ENCODE data around the gene CFL1.

DNA sequence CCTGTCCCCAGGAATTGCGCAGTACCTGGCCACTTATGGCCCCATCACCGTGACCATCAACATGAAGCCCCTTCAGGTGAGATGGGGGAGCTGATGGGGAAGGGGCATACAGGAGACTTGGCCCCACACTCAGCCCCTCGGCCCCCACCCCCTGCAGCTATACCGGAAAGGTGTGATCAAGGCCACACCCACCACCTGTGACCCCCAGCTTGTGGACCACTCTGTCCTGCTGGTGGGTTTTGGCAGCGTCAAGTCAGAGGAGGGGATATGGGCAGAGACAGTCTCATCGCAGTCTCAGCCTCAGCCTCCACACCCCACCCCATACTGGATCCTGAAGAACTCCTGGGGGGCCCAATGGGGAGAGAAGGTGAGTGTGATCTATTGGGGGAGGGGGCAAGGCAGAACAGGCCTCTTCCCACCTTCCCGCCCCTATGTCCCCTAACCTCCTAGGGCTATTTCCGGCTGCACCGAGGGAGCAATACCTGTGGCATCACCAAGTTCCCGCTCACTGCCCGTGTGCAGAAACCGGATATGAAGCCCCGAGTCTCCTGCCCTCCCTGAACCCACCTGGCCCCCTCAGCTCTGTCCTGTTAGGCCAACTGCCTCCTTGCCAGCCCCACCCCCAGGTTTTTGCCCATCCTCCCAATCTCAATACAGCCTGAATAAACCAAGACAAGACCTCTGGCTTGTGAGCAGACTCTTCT is 25.2 kb upstream of the CFL1 start:
- no peak for TF ChIP-seq SUZ12 (IDR thresholded peaks at IDR 0.05; ENCODE audit: low read length)
- peak; percentile 5; the same call in 1 of the 2 replicates for TF ChIP-seq POLR2AphosphoS5 (IDR thresholded peaks at IDR 0.05; ENCODE audit: low read depth, low read length)
- TF ChIP-seq MAFK (IDR thresholded peaks at IDR 0.05; ENCODE audit: low read depth, low read length): no peak
- TF ChIP-seq, protein P1, sequence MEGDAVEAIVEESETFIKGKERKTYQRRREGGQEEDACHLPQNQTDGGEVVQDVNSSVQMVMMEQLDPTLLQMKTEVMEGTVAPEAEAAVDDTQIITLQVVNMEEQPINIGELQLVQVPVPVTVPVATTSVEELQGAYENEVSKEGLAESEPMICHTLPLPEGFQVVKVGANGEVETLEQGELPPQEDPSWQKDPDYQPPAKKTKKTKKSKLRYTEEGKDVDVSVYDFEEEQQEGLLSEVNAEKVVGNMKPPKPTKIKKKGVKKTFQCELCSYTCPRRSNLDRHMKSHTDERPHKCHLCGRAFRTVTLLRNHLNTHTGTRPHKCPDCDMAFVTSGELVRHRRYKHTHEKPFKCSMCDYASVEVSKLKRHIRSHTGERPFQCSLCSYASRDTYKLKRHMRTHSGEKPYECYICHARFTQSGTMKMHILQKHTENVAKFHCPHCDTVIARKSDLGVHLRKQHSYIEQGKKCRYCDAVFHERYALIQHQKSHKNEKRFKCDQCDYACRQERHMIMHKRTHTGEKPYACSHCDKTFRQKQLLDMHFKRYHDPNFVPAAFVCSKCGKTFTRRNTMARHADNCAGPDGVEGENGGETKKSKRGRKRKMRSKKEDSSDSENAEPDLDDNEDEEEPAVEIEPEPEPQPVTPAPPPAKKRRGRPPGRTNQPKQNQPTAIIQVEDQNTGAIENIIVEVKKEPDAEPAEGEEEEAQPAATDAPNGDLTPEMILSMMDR (IDR thresholded peaks at IDR 0.05; ENCODE audit: control extremely low read depth in 1 of 3, insufficient read depth in 1 of 3, low read depth in 1 of 3, low read length in 3 of 3): no peak
- TF ChIP-seq CREB1 (IDR thresholded peaks at IDR 0.05): no peak
- TF ChIP-seq POLR2A (IDR thresholded peaks at IDR 0.05; ENCODE audit: control extremely low read depth in 1 of 2, low read depth in 2 of 2, low read length in 2 of 2): no peak
- TF ChIP-seq EZH2 (IDR thresholded peaks at IDR 0.05; ENCODE audit: low read depth, low read length, severe bottlenecking): no peak
- TF ChIP-seq, protein P2, sequence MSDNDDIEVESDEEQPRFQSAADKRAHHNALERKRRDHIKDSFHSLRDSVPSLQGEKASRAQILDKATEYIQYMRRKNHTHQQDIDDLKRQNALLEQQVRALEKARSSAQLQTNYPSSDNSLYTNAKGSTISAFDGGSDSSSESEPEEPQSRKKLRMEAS (IDR thresholded peaks at IDR 0.05): no peak
- TF ChIP-seq, protein P3, sequence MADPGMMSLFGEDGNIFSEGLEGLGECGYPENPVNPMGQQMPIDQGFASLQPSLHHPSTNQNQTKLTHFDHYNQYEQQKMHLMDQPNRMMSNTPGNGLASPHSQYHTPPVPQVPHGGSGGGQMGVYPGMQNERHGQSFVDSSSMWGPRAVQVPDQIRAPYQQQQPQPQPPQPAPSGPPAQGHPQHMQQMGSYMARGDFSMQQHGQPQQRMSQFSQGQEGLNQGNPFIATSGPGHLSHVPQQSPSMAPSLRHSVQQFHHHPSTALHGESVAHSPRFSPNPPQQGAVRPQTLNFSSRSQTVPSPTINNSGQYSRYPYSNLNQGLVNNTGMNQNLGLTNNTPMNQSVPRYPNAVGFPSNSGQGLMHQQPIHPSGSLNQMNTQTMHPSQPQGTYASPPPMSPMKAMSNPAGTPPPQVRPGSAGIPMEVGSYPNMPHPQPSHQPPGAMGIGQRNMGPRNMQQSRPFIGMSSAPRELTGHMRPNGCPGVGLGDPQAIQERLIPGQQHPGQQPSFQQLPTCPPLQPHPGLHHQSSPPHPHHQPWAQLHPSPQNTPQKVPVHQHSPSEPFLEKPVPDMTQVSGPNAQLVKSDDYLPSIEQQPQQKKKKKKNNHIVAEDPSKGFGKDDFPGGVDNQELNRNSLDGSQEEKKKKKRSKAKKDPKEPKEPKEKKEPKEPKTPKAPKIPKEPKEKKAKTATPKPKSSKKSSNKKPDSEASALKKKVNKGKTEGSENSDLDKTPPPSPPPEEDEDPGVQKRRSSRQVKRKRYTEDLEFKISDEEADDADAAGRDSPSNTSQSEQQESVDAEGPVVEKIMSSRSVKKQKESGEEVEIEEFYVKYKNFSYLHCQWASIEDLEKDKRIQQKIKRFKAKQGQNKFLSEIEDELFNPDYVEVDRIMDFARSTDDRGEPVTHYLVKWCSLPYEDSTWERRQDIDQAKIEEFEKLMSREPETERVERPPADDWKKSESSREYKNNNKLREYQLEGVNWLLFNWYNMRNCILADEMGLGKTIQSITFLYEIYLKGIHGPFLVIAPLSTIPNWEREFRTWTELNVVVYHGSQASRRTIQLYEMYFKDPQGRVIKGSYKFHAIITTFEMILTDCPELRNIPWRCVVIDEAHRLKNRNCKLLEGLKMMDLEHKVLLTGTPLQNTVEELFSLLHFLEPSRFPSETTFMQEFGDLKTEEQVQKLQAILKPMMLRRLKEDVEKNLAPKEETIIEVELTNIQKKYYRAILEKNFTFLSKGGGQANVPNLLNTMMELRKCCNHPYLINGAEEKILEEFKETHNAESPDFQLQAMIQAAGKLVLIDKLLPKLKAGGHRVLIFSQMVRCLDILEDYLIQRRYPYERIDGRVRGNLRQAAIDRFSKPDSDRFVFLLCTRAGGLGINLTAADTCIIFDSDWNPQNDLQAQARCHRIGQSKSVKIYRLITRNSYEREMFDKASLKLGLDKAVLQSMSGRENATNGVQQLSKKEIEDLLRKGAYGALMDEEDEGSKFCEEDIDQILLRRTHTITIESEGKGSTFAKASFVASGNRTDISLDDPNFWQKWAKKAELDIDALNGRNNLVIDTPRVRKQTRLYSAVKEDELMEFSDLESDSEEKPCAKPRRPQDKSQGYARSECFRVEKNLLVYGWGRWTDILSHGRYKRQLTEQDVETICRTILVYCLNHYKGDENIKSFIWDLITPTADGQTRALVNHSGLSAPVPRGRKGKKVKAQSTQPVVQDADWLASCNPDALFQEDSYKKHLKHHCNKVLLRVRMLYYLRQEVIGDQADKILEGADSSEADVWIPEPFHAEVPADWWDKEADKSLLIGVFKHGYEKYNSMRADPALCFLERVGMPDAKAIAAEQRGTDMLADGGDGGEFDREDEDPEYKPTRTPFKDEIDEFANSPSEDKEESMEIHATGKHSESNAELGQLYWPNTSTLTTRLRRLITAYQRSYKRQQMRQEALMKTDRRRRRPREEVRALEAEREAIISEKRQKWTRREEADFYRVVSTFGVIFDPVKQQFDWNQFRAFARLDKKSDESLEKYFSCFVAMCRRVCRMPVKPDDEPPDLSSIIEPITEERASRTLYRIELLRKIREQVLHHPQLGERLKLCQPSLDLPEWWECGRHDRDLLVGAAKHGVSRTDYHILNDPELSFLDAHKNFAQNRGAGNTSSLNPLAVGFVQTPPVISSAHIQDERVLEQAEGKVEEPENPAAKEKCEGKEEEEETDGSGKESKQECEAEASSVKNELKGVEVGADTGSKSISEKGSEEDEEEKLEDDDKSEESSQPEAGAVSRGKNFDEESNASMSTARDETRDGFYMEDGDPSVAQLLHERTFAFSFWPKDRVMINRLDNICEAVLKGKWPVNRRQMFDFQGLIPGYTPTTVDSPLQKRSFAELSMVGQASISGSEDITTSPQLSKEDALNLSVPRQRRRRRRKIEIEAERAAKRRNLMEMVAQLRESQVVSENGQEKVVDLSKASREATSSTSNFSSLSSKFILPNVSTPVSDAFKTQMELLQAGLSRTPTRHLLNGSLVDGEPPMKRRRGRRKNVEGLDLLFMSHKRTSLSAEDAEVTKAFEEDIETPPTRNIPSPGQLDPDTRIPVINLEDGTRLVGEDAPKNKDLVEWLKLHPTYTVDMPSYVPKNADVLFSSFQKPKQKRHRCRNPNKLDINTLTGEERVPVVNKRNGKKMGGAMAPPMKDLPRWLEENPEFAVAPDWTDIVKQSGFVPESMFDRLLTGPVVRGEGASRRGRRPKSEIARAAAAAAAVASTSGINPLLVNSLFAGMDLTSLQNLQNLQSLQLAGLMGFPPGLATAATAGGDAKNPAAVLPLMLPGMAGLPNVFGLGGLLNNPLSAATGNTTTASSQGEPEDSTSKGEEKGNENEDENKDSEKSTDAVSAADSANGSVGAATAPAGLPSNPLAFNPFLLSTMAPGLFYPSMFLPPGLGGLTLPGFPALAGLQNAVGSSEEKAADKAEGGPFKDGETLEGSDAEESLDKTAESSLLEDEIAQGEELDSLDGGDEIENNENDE (IDR thresholded peaks at IDR 0.05; ENCODE audit: insufficient replicate concordance, low read length): no peak
- TF ChIP-seq JUN (IDR thresholded peaks at IDR 0.05; ENCODE audit: low read depth, low read length): no peak

Data from H1 (cell line).